ENCODE data around the gene SDC4.

DNA sequence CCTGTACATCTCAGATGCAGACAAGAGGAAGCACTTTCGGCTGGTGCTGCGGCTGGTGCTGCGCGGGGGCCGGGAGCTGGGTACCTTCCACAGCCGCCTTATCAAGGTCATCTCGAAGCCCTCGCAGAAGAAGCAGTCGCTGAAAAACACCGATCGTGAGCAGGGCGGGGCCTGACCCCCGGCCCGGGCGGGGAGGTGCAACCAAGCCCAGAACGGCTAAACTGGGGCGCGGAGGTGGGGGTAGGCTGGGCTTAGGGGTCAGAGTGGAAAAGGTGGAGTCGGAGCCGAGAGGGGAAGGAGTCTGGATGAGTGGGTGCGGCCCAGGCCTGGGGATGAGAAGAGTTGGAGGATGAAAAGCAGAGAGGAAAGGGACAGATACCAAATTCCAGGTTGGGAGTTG lies 36.0 kb downstream of the SDC4 start:
- no peak for TF ChIP-seq POLR2A (IDR thresholded peaks at IDR 0.05; ENCODE audit: low read depth, low read length)
- no peak for TF ChIP-seq POLR2AphosphoS5 (IDR thresholded peaks at IDR 0.05; ENCODE audit: low read depth, low read length)
- TF ChIP-seq TAF1 (IDR thresholded peaks at IDR 0.05; ENCODE audit: borderline replicate concordance, low read depth, low read length): no peak
